Measurements from ENCODE around the gene HKDC1. TPM values are rescaled to one million over a fixed set of nuclear protein-coding genes. Genes with fewer than 3 reads are reported as not detected.

Gene HKDC1
- total RNA-seq, 2 experiments from 2014 or later: 0.68 to 1.1 TPM

DNA sequence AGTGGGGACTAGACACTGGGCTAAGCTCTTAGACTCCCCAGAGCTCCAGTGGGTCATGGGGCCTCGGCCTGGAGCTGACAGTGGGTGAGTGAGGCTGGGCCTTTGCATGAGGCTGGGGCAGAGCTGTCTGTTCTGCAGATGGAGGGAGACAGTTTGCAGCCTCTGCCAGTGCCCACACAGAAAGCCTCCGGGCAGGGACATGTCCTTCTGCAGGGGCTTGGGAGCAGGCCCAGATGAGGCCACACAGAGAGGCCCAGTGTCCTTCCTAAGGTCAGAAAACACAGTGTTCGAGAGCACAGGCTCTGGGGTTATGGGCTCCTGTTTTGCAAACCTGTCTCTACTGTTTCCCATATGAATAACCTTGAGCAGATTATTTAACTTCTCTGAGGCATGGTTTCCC lies 33.0 kb downstream of the HKDC1 start:
- POLR2A ChIA-PET: no interaction called here
- H3K27ac Mint-ChIP-seq: no peak overlapping the region
- H3K36me3 Mint-ChIP-seq: peaks cover 2% of the 10 kb centered on the region

DNA sequence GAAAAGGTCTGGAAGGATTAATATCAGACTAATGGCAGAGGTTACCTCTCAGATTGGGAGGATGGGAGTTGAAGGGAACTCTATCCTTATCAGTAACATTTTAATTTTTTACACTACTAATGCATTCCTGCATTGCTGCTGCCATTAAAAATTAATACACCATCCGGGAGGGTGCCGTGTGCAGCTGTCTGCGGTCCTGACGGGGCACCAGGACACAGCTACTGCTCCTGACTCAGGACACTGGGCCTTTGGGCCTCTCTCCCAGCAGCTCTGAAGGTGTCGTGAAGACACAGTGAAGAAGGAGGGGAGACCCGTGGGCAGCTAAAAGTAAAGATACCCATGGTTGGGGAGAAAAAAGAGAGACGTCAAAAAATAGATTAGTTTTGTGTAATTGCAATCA lies 34.7 kb downstream of the HKDC1 start:
- DNase-seq: no peak
- Mint-ChIP-seq H3K4me1 (peaks cover under 1% of the 10 kb centered on the region), H3K36me3 (peaks cover 4% of the 10 kb centered on the region), H3K27me3 (no peaks in the 10 kb centered on the region), H3K27ac (no peak overlapping the region), H3K4me3 (no peak overlapping the region), H3K9me3 (no peaks in the 10 kb centered on the region)
- POLR2A ChIA-PET: interaction anchor here (0.5 kb wide), 1 partner anchor 99 kb away, joined by 3 read pairs; no protein-coding TSS in a partner anchor
- ATAC-seq (ENCODE audit: low read depth): no peak

More for the DNA sequence above, 33.0 kb downstream of the HKDC1 start:
- no peaks in the 10 kb centered on the region for H3K27me3 Mint-ChIP-seq
- DNase-seq (no peak), ATAC-seq (ENCODE audit: low read depth) (no peak)
- H3K4me1 Mint-ChIP-seq: no peaks in the 10 kb centered on the region
- H3K9me3 Mint-ChIP-seq: no peaks in the 10 kb centered on the region
- H3K4me3 Mint-ChIP-seq: no peak overlapping the region

DNA sequence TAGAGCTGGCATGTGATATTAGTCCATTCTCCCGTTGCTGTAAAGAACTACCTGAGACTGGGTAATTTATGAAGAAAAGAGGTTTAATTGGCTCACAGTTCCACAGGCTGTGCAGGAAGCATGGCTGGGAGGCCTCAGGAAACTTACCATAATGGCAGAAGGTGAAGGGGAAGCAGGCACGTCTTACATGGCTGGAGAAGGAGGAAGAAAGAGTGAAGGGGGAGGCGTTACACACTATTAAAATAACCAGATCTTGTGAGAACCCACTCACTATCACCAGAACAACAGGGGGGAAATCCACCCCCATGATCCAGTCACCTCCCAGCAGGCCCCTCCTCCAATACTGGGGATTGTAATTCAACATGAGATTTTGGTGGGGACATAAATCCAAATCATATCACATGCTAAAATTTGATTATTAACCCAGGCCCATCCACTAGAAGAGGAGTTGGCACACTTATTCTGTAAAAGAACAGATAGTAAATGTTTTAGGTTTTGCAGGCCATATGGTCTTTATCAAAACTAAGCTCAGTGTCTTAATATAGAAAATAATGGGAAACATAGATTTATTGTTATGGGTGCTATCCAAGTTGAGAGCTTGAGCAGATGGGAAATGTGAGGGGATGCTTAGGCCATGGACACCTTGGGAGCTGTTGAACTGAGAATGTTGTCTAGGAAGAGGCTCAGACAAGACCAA lies 39.6 kb downstream of the HKDC1 start:
- H3K27ac Mint-ChIP-seq: no peak overlapping the region
- no peak for DNase-seq
- ATAC-seq (ENCODE audit: low read depth): no peak
- peaks cover 4% of the 10 kb centered on the region for H3K36me3 Mint-ChIP-seq
- no peak overlapping the region for H3K4me3 Mint-ChIP-seq
- H3K27me3 Mint-ChIP-seq: no peaks in the 10 kb centered on the region
- no peaks in the 10 kb centered on the region for H3K9me3 Mint-ChIP-seq
- POLR2A ChIA-PET: no interaction called here
- H3K4me1 Mint-ChIP-seq: peaks cover 14% of the 10 kb centered on the region

DNA sequence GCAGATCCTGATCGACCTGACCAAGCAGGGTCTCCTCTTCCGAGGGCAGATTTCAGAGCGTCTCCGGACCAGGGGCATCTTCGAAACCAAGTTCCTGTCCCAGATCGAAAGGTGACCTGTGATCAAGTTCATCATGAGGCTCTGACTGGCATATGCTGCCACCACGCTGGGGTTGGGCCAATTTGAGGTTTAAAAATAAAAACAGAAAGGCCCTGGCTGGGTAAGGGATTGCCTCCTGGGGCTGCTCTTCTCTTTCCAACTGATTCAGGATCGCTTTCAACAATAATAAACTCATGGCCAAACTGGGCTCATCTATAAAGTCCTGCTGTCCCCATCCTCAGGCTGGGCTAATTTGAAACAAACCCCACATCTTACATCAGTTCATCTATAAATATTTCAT lies 41.1 kb downstream of the HKDC1 start:
- no peaks in the 10 kb centered on the region for H3K27me3 Mint-ChIP-seq
- DNase-seq: no peak
- no peak overlapping the region for H3K4me3 Mint-ChIP-seq
- no peak overlapping the region for H3K27ac Mint-ChIP-seq
- no peak for ATAC-seq (ENCODE audit: low read depth)
- no peaks in the 10 kb centered on the region for H3K9me3 Mint-ChIP-seq
- H3K36me3 Mint-ChIP-seq: peaks cover 4% of the 10 kb centered on the region
- H3K4me1 Mint-ChIP-seq: peaks cover 14% of the 10 kb centered on the region
- POLR2A ChIA-PET: no interaction called here

DNA sequence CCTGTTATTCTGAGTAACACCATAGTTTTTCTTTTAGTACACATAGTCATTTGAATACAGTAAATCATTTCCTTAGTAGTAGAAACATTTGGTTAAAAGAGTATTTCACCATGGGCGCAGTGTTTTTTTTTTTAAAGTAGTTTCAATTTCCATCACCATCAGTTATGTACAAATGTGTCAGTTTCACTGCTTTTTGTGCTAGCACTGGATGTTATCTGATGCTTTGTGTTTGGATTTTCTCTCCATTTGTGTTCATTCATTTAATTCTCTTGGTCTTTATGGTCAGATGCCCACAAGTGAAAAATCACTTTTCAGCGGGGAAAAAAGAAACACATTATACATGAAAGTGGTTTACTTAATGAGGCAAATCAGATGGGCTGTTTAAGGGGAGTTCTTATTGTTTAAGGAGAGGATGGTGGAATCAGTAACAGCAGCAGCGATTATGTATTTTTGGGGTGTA lies 42.2 kb downstream of the HKDC1 start:
- no peaks in the 10 kb centered on the region for H3K9me3 Mint-ChIP-seq
- no peaks in the 10 kb centered on the region for H3K27me3 Mint-ChIP-seq
- peaks cover 15% of the 10 kb centered on the region for H3K4me1 Mint-ChIP-seq
- peaks cover 4% of the 10 kb centered on the region for H3K36me3 Mint-ChIP-seq
- no peak overlapping the region for H3K4me3 Mint-ChIP-seq
- no peak overlapping the region for H3K27ac Mint-ChIP-seq
- DNase-seq (no peak), ATAC-seq (ENCODE audit: low read depth) (peak; percentile 63)
- POLR2A ChIA-PET: no interaction called here

DNA sequence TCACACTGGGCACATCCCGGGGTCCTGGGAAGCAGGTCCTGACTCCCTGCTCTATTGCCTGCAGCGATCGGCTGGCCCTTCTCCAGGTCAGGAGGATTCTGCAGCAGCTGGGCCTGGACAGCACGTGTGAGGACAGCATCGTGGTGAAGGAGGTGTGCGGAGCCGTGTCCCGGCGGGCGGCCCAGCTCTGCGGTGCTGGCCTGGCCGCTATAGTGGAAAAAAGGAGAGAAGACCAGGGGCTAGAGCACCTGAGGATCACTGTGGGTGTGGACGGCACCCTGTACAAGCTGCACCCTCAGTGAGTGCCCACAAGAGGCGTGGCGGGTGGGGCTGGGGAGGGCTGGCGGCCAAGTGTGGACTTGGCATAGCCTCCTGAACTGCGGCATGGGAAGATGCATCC lies 45.4 kb downstream of the HKDC1 start:
- H3K4me3 Mint-ChIP-seq: no peak overlapping the region
- ATAC-seq (ENCODE audit: low read depth) (no peak), DNase-seq (no peak)
- H3K4me1 Mint-ChIP-seq: peaks cover 14% of the 10 kb centered on the region
- no peaks in the 10 kb centered on the region for H3K9me3 Mint-ChIP-seq
- POLR2A ChIA-PET: no interaction called here
- peaks cover 7% of the 10 kb centered on the region for H3K27me3 Mint-ChIP-seq
- H3K36me3 Mint-ChIP-seq: no peaks in the 10 kb centered on the region
- H3K27ac Mint-ChIP-seq: no peak overlapping the region

DNA sequence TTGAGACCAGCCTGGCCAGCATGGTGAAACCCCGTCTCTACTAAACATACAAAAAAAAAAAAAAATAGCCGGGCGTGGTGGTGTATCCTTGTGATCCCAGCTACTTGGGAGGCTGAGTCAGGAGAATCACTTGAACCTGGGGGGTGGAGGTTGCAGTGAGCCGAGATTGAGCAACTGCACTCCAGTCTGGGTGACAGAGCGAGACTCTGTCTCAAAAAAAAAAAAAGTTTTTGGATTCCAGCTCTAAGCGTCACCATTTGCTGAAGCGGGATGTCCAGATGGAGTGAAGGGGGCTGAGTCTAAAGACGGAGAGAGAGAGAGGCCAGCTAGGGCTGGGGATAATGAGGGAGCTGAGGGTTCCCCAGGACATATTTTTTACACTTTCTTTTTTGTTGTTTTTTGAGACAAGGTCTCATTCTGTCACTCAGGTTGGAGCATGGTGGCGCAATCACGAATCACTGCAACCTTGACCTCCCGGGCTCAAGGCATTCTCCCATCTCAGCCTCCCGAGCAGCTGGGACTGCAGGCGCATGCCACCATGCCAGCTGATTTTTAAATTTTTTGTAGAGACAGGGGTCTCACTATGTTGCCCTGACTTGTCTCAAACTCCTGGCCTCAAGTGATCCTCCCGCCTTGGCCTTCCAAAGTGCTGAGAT lies 48.8 kb downstream of the HKDC1 start:
- Mint-ChIP-seq H3K27me3 (peaks cover 7% of the 10 kb centered on the region), H3K9me3 (no peaks in the 10 kb centered on the region), H3K4me1 (peaks cover 6% of the 10 kb centered on the region), H3K27ac (no peak overlapping the region), H3K4me3 (no peak overlapping the region), H3K36me3 (no peaks in the 10 kb centered on the region)
- DNase-seq: no peak
- no peak for ATAC-seq (ENCODE audit: low read depth)
- POLR2A ChIA-PET: no interaction called here

DNA sequence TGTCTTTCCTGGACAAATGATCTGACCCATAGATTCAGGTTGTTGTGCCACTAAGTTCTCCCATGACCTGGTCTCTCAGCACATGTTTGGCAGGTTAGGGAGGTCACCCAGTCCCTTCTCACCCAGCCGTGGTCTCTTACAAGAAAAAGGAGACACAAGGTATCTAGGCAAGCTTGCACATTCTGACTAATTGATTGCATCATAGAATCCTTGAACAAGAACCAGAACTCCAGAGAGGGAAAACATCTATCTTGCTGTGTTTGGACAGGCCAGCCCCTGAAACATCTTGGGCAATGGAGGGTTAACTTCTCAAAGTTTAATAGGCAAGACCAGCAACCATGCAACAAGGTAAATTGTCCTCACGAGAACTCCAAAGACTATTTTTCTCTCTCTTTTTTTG lies 49.6 kb downstream of the HKDC1 start:
- Mint-ChIP-seq H3K27ac (no peak overlapping the region), H3K36me3 (no peaks in the 10 kb centered on the region), H3K9me3 (no peaks in the 10 kb centered on the region), H3K27me3 (peaks cover 7% of the 10 kb centered on the region), H3K4me3 (no peak overlapping the region), H3K4me1 (peaks cover 6% of the 10 kb centered on the region)
- DNase-seq: no peak
- no peak for ATAC-seq (ENCODE audit: low read depth)
- POLR2A ChIA-PET: interaction anchor here (1.0 kb wide), 1 partner anchor 48 kb away, joined by 3 read pairs; no protein-coding TSS in a partner anchor

DNA sequence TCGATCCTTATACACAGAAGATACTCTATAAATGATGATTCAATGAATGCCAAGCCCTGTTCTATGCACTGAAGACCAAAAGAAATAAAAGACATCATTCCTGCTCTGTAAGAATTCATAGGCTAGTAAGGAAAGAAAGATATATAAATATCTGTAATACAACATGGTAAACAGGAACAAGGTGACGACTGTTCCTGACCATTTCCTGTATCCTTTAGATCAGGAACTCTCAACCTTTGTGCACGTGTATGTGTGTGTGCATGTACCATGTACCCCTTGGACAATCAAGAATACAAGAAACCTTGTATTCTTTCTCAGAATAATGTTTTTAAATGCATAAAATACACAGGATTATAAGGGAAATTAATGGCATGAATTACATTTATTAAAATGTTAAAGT lies 50.9 kb downstream of the HKDC1 start:
- ATAC-seq (ENCODE audit: low read depth) (no peak), DNase-seq (no peak)
- H3K27ac Mint-ChIP-seq: no peak overlapping the region
- POLR2A ChIA-PET: no interaction called here
- no peaks in the 10 kb centered on the region for H3K9me3 Mint-ChIP-seq
- no peak overlapping the region for H3K4me3 Mint-ChIP-seq
- no peaks in the 10 kb centered on the region for H3K36me3 Mint-ChIP-seq
- H3K4me1 Mint-ChIP-seq: peaks cover 6% of the 10 kb centered on the region
- peaks cover 7% of the 10 kb centered on the region for H3K27me3 Mint-ChIP-seq

DNA sequence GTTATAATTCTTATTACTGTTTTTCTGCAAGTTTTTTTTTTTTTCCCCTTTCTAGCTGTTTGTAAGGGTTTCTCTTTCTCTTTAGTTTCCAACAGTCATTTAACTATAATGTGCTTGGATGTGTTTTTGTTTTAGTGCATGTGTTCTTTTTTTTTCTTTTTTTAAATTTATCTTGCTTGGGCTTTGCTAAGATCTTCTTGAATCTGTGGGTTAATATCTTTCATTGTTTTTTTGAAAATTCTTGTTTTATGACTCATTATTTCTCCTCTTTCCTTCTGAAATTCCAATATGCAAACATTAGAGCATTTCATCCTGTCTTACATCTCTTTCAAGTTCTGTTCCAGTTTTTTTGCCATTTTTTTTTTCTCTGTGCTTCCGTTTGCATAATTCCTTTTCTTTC lies 52.5 kb downstream of the HKDC1 start:
- Mint-ChIP-seq H3K9me3 (no peaks in the 10 kb centered on the region), H3K4me3 (no peak overlapping the region), H3K27ac (no peak overlapping the region), H3K27me3 (peaks cover 7% of the 10 kb centered on the region), H3K4me1 (peaks cover 4% of the 10 kb centered on the region), H3K36me3 (no peaks in the 10 kb centered on the region)
- POLR2A ChIA-PET: no interaction called here
- DNase-seq (no peak), ATAC-seq (ENCODE audit: low read depth) (no peak)

DNA sequence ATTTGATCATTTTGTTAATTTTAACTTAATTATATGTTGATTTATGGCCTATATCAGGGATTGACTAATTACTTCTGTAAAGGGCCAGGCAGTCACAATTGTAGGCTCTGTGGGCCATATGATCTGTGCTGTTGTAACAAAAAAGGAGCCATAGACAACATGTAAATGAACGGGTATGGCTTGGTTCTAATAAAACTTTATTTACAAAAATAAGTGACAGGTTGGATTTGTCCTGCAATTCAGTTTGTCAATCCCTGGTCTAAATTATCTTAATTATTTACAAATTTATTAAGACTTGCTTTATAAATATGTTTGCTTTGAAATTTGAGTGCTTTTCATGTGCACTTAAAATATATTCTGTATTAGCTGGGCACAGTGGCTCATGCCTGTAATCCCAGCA lies 55.3 kb downstream of the HKDC1 start:
- Mint-ChIP-seq H3K4me1 (peaks cover 4% of the 10 kb centered on the region), H3K27ac (no peak overlapping the region), H3K36me3 (no peaks in the 10 kb centered on the region), H3K27me3 (no peaks in the 10 kb centered on the region), H3K4me3 (no peak overlapping the region), H3K9me3 (no peaks in the 10 kb centered on the region)
- POLR2A ChIA-PET: no interaction called here
- no peak for DNase-seq
- ATAC-seq (ENCODE audit: low read depth): no peak

DNA sequence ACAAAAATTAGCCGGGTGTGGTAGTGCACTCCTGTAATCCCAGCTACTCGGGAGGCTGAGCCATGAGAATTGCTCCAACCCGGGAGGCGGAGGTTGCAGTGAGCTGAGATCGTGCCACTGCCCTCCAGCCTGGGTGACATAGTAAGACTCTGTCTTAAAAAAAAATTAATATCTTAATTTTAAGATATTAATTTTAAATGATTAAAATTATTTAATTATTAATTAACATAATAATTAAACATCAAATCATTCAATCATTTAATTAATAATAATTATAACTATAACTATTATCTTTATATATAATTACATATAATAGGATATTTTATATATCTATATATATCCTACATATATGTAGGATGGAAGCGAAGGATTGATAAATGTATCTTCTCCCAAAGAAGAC lies 56.4 kb downstream of the HKDC1 start:
- no peak for ATAC-seq (ENCODE audit: low read depth)
- H3K4me1 Mint-ChIP-seq: no peaks in the 10 kb centered on the region
- no peaks in the 10 kb centered on the region for H3K9me3 Mint-ChIP-seq
- POLR2A ChIA-PET: no interaction called here
- DNase-seq: no peak
- no peak overlapping the region for H3K4me3 Mint-ChIP-seq
- H3K36me3 Mint-ChIP-seq: no peaks in the 10 kb centered on the region
- peaks cover 4% of the 10 kb centered on the region for H3K27me3 Mint-ChIP-seq
- H3K27ac Mint-ChIP-seq: no peak overlapping the region

DNA sequence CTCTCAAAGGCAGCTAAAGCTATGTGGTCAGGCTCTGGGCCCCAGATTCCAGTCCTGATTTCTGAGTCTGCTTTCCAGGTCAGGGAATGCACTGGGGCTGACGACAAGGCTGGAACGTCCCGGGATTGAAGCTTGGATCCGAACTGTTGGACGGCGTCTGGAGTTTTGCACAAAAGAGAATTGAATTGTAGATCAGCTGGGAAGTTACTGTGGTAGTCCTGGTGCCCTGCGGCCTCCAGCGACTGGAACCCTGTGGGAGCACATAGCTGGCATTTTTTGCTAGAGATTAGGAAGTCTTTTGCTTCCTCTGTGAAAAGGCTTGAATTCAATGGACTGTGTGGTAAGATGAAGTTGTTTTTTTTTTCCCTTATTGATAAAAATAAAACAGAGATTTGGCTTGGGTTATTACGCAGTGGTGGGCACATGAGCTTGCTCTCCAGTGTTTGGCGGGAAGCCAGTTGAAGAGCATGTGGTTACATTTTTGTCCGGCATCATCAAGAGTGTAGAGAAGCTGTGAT lies 58.4 kb downstream of the HKDC1 start, which contains the start of gene HK1:
TSS of gene HK1 (plus strand) at position 51 of the 518 bp plus-strand sequence.
- DNase-seq: no peak
- H3K4me1 Mint-ChIP-seq: no peaks in the 10 kb centered on the region
- POLR2A ChIA-PET: no interaction called here
- H3K27me3 Mint-ChIP-seq: peaks cover 6% of the 10 kb centered on the region
- H3K36me3 Mint-ChIP-seq: no peaks in the 10 kb centered on the region
- no peaks in the 10 kb centered on the region for H3K9me3 Mint-ChIP-seq
- H3K27ac Mint-ChIP-seq: no peak within 1 kb of the TSS
- ATAC-seq (ENCODE audit: low read depth): no peak
- H3K4me3 Mint-ChIP-seq: no peak within 1 kb of the TSS

DNA sequence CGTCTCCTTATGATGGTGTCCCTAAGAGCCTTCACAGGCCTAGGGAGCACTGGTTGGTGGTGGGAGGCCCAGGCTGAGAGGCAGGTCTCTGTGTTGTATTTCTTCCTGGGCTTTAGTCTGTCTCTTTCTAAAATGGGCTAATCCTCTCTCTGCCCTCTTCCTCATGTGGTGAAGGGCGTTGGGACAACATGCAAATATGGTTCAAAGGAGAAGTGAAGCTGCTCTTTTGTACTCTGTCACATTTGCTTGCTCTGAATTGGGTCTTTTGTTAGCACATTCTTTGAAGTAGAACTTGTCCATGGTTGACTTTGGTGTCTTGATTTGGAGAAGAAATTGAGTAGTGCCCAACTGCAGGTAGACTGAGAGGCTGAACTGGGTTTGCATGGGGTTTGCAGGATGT lies 59.0 kb downstream of the HKDC1 start:
- no peak overlapping the region for H3K27ac Mint-ChIP-seq
- no peak overlapping the region for H3K4me3 Mint-ChIP-seq
- H3K27me3 Mint-ChIP-seq: peaks cover 6% of the 10 kb centered on the region
- POLR2A ChIA-PET: no interaction called here
- ATAC-seq (ENCODE audit: low read depth) (no peak), DNase-seq (no peak)
- H3K9me3 Mint-ChIP-seq: no peaks in the 10 kb centered on the region
- H3K4me1 Mint-ChIP-seq: no peaks in the 10 kb centered on the region
- no peaks in the 10 kb centered on the region for H3K36me3 Mint-ChIP-seq

All from activated naive CD8-positive, alpha-beta T cell treated with anti-CD3 and anti-CD28 coated beads, Interleukin-2, amount 10 ng/mL, durations not matched to agents 7 days and 5 days (primary cell).